ENCODE results near the gene GPATCH1. TPM values are rescaled to one million over a fixed set of nuclear protein-coding genes. Genes with fewer than 3 reads are reported as not detected.

GPATCH1 gene
- polyA plus RNA-seq, 3 donors from 2014 or later, result 2.6 to 5.5 (median 3.7) TPM

Other genes starting within 250 kb of the GPATCH1 start
- not detected for gene SLC7A9, start 211.4 kb upstream of the GPATCH1 start, polyA plus RNA-seq
- gene CEP89, start 109.2 kb upstream of the GPATCH1 start, polyA plus RNA-seq, result 10 to 100 TPM in 2 of 3 donors, 1 to 10 TPM in 1; 5.1 to 17.0 (median 11.4) TPM
- gene FAAP24, start 108.9 kb upstream of the GPATCH1 start, polyA plus RNA-seq, result 1 to 10 TPM; 3.5 to 8.2 (median 4.2) TPM
- not detected for gene RHPN2, start 16.3 kb upstream of the GPATCH1 start, polyA plus RNA-seq
- under 1 TPM in 2 of 3 donors, not detected in 1; 0.26 to 0.45 TPM for gene WDR88, start 50.9 kb downstream of the GPATCH1 start, polyA plus RNA-seq
- not detected for gene LRP3, start 113.1 kb downstream of the GPATCH1 start, polyA plus RNA-seq
- not detected for gene SLC7A10, start 144.7 kb downstream of the GPATCH1 start, polyA plus RNA-seq
- gene CEBPA, start 221.4 kb downstream of the GPATCH1 start, polyA plus RNA-seq, result 1 to 10 TPM; 2.7 to 5.3 (median 3.9) TPM

All from immature natural killer cell (primary cell).